GM10266 (cell line): Measurements from ENCODE around the gene CFAP141.
A peak's percentile ranks its signal among the peaks of the same experiment; 100 is the strongest.
"Not testable (repeated sequence)": the region's sequence is repeated elsewhere in the genome, so short reads cannot be mapped to it uniquely, and the experiment has no call there.

Source experiments
- DNase-seq: peaks from one replicate; pipeline ENCODE4 v3.0.0; 2012; ENCODE audit errors: extremely low spot score
- TF ChIP-seq, protein P1 (sequence below): IDR thresholded peaks from 2 replicates; pipeline ENCODE4 v1.5.1; 2012; ENCODE audit warnings: mild to moderate bottlenecking, low read depth; ENCODE audit not compliant: control insufficient read depth, insufficient read depth; ENCODE audit errors: missing control alignments

The CFAP141 gene

DNA sequence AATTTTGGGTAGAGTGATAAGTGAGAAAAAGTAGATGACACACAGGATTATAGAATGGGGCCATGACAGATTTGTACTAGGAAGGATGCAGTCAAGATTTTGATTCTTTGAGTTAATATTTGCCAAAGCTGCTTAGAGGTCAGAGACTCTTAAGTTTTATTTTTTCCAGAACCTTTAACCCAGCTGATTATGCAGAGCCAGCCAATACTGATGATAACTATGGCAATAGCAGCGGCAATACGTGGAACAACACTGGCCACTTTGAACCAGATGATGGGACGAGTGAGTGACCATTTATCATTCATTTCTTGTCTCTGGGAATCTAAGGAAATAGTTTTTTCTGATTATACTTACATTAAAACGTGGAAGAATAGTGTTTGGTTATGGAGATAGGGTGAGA lies 30.7 kb upstream of the CFAP141 start:
- TF ChIP-seq, protein P1, sequence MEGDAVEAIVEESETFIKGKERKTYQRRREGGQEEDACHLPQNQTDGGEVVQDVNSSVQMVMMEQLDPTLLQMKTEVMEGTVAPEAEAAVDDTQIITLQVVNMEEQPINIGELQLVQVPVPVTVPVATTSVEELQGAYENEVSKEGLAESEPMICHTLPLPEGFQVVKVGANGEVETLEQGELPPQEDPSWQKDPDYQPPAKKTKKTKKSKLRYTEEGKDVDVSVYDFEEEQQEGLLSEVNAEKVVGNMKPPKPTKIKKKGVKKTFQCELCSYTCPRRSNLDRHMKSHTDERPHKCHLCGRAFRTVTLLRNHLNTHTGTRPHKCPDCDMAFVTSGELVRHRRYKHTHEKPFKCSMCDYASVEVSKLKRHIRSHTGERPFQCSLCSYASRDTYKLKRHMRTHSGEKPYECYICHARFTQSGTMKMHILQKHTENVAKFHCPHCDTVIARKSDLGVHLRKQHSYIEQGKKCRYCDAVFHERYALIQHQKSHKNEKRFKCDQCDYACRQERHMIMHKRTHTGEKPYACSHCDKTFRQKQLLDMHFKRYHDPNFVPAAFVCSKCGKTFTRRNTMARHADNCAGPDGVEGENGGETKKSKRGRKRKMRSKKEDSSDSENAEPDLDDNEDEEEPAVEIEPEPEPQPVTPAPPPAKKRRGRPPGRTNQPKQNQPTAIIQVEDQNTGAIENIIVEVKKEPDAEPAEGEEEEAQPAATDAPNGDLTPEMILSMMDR = no peak
- DNase-seq = no peak

DNA sequence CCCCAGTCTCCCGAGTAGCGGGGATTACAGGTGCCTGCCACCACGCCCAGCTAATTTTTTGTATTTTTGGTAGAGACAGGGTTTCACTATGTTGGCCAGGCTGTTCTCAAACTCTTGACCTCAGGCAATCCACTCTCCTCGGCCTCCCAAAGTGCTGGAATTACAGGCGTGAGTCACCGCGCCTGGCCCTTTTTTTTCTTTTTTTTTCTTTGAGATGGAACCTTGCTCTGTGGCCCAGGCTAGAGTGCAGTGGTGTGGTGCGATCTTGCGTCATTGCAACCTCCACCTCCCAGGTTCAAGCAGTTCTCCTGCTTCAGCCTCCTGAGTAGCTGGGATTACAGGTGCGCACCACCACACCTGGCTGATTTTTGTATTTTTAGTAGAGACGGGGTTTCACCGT lies 27.0 kb upstream of the CFAP141 start:
- not testable (repeated sequence) for DNase-seq

DNA sequence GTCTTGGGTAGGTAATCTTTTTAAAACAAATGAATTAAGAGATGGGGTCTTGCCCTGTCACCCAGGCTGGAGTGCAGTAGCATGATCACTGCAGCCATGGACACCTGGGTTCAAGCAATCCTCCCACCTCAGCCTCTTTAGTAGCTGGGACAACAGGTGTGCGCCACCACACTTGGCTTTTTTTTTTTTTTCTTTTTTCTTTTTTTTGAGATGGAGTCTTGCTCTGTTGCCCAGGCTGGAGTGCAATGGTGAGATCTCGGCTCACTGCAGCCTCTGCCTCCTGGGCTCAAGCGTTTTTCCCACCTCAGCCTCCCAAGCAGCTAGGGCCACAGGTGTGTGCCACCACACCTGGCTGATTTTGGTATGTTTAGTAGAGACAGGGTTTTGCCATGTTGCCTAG lies 25.0 kb upstream of the CFAP141 start:
- not testable (repeated sequence) for DNase-seq

DNA sequence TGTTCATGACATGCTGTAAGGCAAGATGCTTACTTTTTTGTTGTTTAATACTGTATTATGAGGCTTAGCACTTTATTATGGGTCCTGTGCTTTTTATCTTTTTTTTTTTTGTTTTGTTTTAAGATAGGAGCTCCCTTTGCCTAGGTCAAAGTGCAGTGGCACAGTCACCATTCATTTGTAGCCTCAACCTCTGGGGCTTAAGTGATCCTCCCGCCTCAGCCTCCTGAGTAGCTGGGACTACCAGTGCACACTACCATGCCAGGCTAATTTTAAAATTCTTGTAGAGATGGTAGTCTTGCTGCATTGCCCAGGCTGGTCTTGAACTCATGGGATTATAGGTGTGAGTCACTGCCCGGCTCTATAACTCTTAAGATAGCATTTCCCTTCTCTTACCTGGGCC lies 19.2 kb upstream of the CFAP141 start:
- DNase-seq = no peak
- TF ChIP-seq, protein P1 = no peak

DNA sequence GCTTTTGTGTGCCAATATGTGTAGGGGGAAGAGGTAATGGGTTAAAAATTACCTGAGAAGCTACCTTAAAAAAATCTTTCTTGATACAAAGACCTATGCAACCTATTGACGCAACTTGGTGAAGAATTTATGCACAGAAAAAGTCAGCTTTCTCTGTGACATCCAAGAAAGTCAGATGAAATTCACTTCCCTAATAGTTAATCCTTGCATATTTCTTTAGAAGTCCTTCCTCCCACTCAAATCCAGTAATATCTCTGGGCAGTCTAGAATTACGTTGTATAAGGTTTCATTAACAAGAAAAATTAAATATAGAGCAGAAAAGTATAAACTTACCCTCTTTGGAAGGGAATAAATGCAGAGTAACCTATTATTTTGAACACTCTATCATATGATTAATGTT lies 17.5 kb upstream of the CFAP141 start:
- DNase-seq = no peak
- TF ChIP-seq, protein P1 = no peak

DNA sequence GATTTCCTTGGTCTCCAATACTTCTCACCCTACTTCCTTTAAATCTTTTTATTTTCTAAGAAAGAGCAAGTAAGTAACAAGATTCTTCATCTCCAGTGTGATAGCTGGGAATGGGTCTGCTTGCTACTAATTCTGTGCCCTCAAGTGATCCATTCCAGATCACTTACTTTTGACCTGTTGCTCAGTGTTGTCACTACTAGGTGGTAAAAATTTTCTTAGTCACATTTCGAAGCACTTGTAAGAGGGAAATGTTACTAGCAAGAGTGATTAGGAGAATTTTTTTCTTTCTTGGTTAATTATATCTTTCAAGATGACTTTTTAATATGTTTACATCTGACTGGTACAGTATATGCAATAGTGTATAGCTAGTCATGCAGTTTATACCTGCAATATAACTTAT lies 16.8 kb upstream of the CFAP141 start:
- no peak for DNase-seq
- TF ChIP-seq, protein P1 = no peak

DNA sequence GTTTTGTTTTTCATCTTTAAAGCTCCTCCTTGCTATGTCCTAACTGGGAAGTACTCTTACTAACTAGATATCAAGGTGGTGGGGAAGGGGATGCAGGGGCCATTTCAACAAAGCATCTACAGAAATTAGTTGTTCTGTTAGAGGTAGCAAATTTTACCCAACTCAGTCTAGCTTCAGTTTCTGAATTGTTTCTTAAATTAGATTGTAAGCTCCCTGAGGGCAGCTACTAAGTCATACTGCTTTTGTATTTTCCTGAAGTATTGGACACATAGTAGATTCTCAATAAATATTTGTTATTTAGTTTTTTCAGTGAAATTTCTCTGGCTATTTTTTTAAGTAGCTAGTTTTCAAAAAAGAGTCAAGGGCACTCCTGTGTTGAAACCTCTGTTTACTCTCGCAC lies 16.4 kb upstream of the CFAP141 start:
- DNase-seq = no peak
- TF ChIP-seq, protein P1 = no peak

DNA sequence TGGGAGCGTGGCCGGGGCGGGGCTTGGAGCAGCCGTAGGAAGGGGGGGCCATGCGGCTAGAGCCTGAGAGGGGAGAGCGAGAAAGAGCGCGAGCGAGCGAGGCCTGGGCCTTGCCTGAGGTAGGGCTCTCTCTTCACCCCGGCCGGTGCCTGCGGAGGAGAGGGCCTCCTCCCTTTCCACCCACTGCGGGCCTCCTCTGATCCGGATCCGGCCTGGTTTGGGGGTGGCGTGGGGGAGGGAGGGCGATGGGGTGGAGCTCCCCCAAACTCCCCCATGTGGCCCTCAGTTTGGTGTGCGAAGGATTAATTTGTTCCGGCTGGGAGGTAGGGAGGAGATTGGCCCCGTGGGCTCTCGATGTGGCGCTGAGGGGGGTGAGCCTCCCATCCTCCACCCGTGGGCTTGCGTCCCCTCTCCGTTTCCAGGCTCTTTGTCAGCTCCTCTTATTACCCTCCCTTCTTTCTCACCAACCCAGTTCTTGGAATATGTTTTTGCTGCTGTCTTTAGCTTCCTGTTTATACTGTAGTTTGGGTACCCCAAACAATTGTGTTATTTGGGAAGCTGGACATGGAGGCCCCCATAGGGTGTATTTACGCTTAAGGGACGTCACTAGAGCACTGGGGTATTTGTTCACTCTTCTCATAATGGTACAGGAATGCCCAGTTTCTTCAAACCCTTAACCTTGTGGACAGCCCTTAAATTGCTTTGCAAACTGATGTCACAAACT lies 15.3 kb upstream of the CFAP141 start:
- TF ChIP-seq, protein P1 = no peak
- peak; percentile 61 for DNase-seq
